HCT116 (cell line): ENCODE data around the gene MYBPC1. TPM values are rescaled to one million over a fixed set of nuclear protein-coding genes. Genes with fewer than 3 reads are reported as not detected.

ENCODE experiments used
- ATAC-seq: fragments of 200-7000 bp; cut with Tn5 transposase; 2 replicates; pipeline ENCODE4 v1.9.1; 2020; ENCODE audit warnings: mild to moderate bottlenecking, moderate library complexity
- BruUV-seq: library from RNA; stranded (reverse); fragments of 400-500 nt; replicated peaks from 2 replicates; lab custom pipeline; 2021; lab: Mats Ljungman, UMichigan
- CTCF ChIA-PET: fragments of 300-600 bp; sonication (Branson Sonifier 250); formaldehyde crosslinking; loops from one replicate; lab custom pipeline; 2021; ENCODE audit warnings: antibody characterized with exemption; lab: Charles Lee
- POLR2A ChIA-PET: fragments of 300-600, 350-600 bp; sonication (Branson Sonifier 250); formaldehyde crosslinking; loops from one replicate; lab custom pipeline; 2021; ENCODE audit warnings: antibody characterized with exemption; lab: Charles Lee
- RAD21 ChIA-PET, 2 experiments: fragments of 300-600 bp; sonication (Branson Sonifier 250); formaldehyde crosslinking; loops; one replicate each; lab custom pipeline; 2023; ENCODE audit warnings: low total read pairs in 2 of 2; ENCODE audit not compliant: uncharacterized antibody in 2 of 2, unreplicated experiment in 2 of 2, low non-redundant PET in 1 of 2; lab: Charles Lee
- DNase-seq: peaks from one replicate; pipeline ENCODE4 v3.0.0-alpha.2; 2010; ENCODE audit warnings: low read depth, low spot score
- H2AFZ ChIP-seq: fragments of 200-600 bp; shearing (Covaris generic), sonication (generic); 2 replicates; pipeline ENCODE4 v1.6.1; 2017; ENCODE audit warnings: low read depth, mixed run types, mixed read lengths, antibody characterized with exemption, low read length; ENCODE audit not compliant: poor library complexity, severe bottlenecking
- H3K27ac ChIP-seq: 2 replicates; pipeline ENCODE4 v1.5.1; 2012; ENCODE audit warnings: low read depth, low read length
- H3K27me3 ChIP-seq: fragments of 200-600 bp; sonication (generic); 2 replicates; pipeline ENCODE4 v1.6.1; 2016; ENCODE audit warnings: mixed run types, low read length, mixed read lengths; ENCODE audit not compliant: insufficient read depth
- H3K36me3 ChIP-seq, 2 experiments: fragments of 200-500 bp in 1 of 2; fragments of 200-600 bp in 1 of 2; sonication (Bioruptor generic) in 1 of 2; sonication (generic) in 1 of 2; 2 replicates each; pipeline versions ENCODE4 v1.5.1 to v1.6.1; 2014 to 2016; ENCODE audit warnings: low read length in 2 of 2, inconsistent platforms in 1 of 2, mixed read lengths in 1 of 2, mixed run types in 1 of 2; ENCODE audit not compliant: insufficient read depth in 2 of 2, control insufficient read depth in 1 of 2
- H3K4me1 ChIP-seq, 2 experiments: fragments of 200-600 bp in 1 of 2; sonication (generic) in 1 of 2; 2 replicates each; pipeline versions ENCODE4 v1.5.1 to v1.6.1; 2012 to 2017; ENCODE audit warnings: low read length in 2 of 2, inconsistent platforms in 1 of 2, mild to moderate bottlenecking in 1 of 2, mixed read lengths in 1 of 2, mixed run types in 1 of 2, moderate library complexity in 1 of 2; ENCODE audit not compliant: insufficient read depth in 2 of 2, control insufficient read depth in 1 of 2
- H3K4me2 ChIP-seq: fragments of 200-600 bp; sonication (generic); 2 replicates; pipeline ENCODE4 v1.6.1; 2017; ENCODE audit warnings: mixed run types, low read length, mixed read lengths
- H3K4me3 ChIP-seq, 2 experiments: fragments of 200-600 bp in 1 of 2; sonication (generic) in 1 of 2; replicated peaks in 1 of 2; 2 replicates each; pipeline ENCODE4 v1.5.1; 2011 to 2016; ENCODE audit warnings: low read length in 2 of 2, control low read depth in 1 of 2, low read depth in 1 of 2, mild to moderate bottlenecking in 1 of 2, mixed read lengths in 1 of 2, mixed run types in 1 of 2
- H3K79me2 ChIP-seq: fragments of 200-600 bp; sonication (generic); 2 replicates; pipeline ENCODE4 v1.6.1; 2017; ENCODE audit warnings: mild to moderate bottlenecking, mixed run types, low read length, moderate library complexity, mixed read lengths; ENCODE audit not compliant: insufficient read depth
- H3K9ac ChIP-seq: fragments of 200-600 bp; sonication (generic); 2 replicates; pipeline ENCODE4 v1.6.1; 2016; ENCODE audit warnings: low read length, mixed read lengths
- H3K9me2 ChIP-seq: fragments of 200-600 bp; sonication (generic), shearing (Covaris generic); 2 replicates; pipeline ENCODE4 v1.6.1; 2017; ENCODE audit warnings: mixed run types, mild to moderate bottlenecking, moderate library complexity; ENCODE audit not compliant: insufficient read depth
- H3K9me3 ChIP-seq, 2 experiments: fragments of 200-500 bp in 1 of 2; fragments of 200-600 bp in 1 of 2; sonication (Bioruptor generic) in 1 of 2; sonication (generic) in 1 of 2; 2 replicates each; pipeline ENCODE4 v1.6.1; 2014 to 2017; ENCODE audit warnings: low read length in 2 of 2, mixed read lengths in 2 of 2, inconsistent platforms in 1 of 2, low read depth in 1 of 2, mild to moderate bottlenecking in 1 of 2, mixed run types in 1 of 2, moderate library complexity in 1 of 2; ENCODE audit not compliant: control insufficient read depth in 1 of 2, insufficient read depth in 1 of 2
- H4K20me1 ChIP-seq: fragments of 200-600 bp; sonication (generic), shearing (Covaris generic); 2 replicates; pipeline ENCODE4 v1.6.1; 2017; ENCODE audit warnings: mixed run types, mild to moderate bottlenecking, moderate library complexity; ENCODE audit not compliant: insufficient read depth
- ATF3 ChIP-seq: IDR thresholded peaks from 2 replicates; pipeline ENCODE4 v1.6.1; 2012
- CBX3 ChIP-seq: IDR thresholded peaks from 2 replicates; pipeline ENCODE4 v1.6.1; 2012; ENCODE audit warnings: low read depth
- CEBPB ChIP-seq: IDR thresholded peaks from 2 replicates; pipeline ENCODE4 v1.6.1; 2012; ENCODE audit warnings: low read depth
- EGR1 ChIP-seq: IDR thresholded peaks from 2 replicates; pipeline ENCODE4 v1.6.1; 2012; ENCODE audit warnings: low read depth
- EZH2phosphoT487 ChIP-seq: fragments of 200-600 bp; IDR thresholded peaks from 2 replicates; pipeline ENCODE4 v1.6.1; 2018; ENCODE audit warnings: antibody characterized with exemption, borderline replicate concordance
- FOSL1 ChIP-seq: IDR thresholded peaks from 2 replicates; pipeline ENCODE4 v1.6.1; 2012; ENCODE audit warnings: low read depth
- JUND ChIP-seq: IDR thresholded peaks from 2 replicates; pipeline ENCODE4 v1.6.1; 2012
- MAX ChIP-seq: IDR thresholded peaks from 2 replicates; pipeline ENCODE4 v1.6.1; 2012
- POLR2A ChIP-seq: IDR thresholded peaks from 2 replicates; pipeline ENCODE4 v1.7.0; 2011; ENCODE audit warnings: borderline replicate concordance; ENCODE audit not compliant: insufficient read depth, insufficient read length; ENCODE audit errors: extremely low read depth
- REST ChIP-seq: IDR thresholded peaks from 2 replicates; pipeline ENCODE4 v1.6.1; 2012; ENCODE audit warnings: low read depth
- SIN3A ChIP-seq: IDR thresholded peaks from 2 replicates; pipeline ENCODE4 v1.6.1; 2012; ENCODE audit warnings: low read depth
- SP1 ChIP-seq: IDR thresholded peaks from 2 replicates; pipeline ENCODE4 v1.6.1; 2012; ENCODE audit warnings: low read depth
- SRF ChIP-seq: IDR thresholded peaks from 2 replicates; pipeline ENCODE4 v1.6.1; 2012; ENCODE audit warnings: low read depth
- TCF7L2 ChIP-seq: IDR thresholded peaks from 2 replicates; pipeline ENCODE4 v1.7.0; 2011; ENCODE audit warnings: borderline replicate concordance, inconsistent platforms; ENCODE audit not compliant: insufficient read depth, insufficient read length; ENCODE audit errors: extremely low read depth
- YY1 ChIP-seq: IDR thresholded peaks from 2 replicates; pipeline ENCODE4 v1.6.1; 2011; ENCODE audit warnings: low read length, low read depth, moderate library complexity, mild to moderate bottlenecking; ENCODE audit not compliant: insufficient replicate concordance; ENCODE audit errors: extremely low read depth
- ZNF274 ChIP-seq: fragments of 200-500 bp; sonication (Bioruptor generic); IDR thresholded peaks from 2 replicates; pipeline ENCODE4 v1.6.1; 2014; ENCODE audit warnings: mild to moderate bottlenecking, low read depth, low read length, inconsistent platforms
- intact Hi-C: fragments of 100-400 bp; cut with micrococcal nuclease; formaldehyde crosslinking; loops from 2 replicates; pipeline ENCODE4 v1.10.0; 2022
- total RNA-seq: library from RNA; stranded (reverse); gene quantifications from one replicate; pipeline ENCODE4 v1.2.1, GENCODE V29; 2021; ENCODE audit not compliant: unreplicated experiment

The MYBPC1 gene
- total RNA-seq, 1 experiment from 2014 or later: not detected

GRCh38 chr12:101599771-101600484, 5.2 kb downstream of the MYBPC1 start:
- Histone ChIP-seq H4K20me1 (no peaks in the 10 kb centered on the region), H3K9me2 (no peaks in the 10 kb centered on the region), H3K4me2 (no peak overlapping the region), H3K36me3 (no peaks in the 10 kb centered on the region), H3K9me3 (no peaks in the 10 kb centered on the region), H3K79me2 (no peaks in the 10 kb centered on the region), H3K9ac (no peak overlapping the region), H3K27me3 (no peaks in the 10 kb centered on the region), H3K27ac (no peak overlapping the region), H3K4me1 (peaks cover 0 to 3% of the 10 kb centered on the region in 2 experiments; a peak in 1 of 4 replicates), H3K4me3 (no peak overlapping the region), H2AFZ (no peak overlapping the region)
- POLR2A ChIA-PET: no interaction called here
- DNase-seq: no peak
- no peak for ATAC-seq
- CTCF ChIA-PET: no interaction called here
- intact Hi-C loops: no loop called here
- TF ChIP-seq YY1 (no peak), MAX (no peak), SRF (no peak), SIN3A (no peak), ZNF274 (no peak), REST (no peak), TCF7L2 (no peak), JUND (no peak), EZH2phosphoT487 (no peak), FOSL1 (no peak), ATF3 (no peak), POLR2A (no peak), CEBPB (no peak), EGR1 (no peak), CBX3 (no peak), SP1 (no peak)
- RAD21 ChIA-PET: no interaction called here
- BruUV-seq: no TSS peak
